H1 (cell line): ENCODE results near the gene RPL14. TPM values are rescaled to one million over a fixed set of nuclear protein-coding genes. Genes with fewer than 3 reads are reported as not detected.

Experiments used
- CTCF ChIA-PET: fragments of 300-600 bp; sonication (Branson Sonifier 250); formaldehyde crosslinking; loops from one replicate; lab custom pipeline; 2021; ENCODE audit not compliant: partially characterized antibody; lab: Charles Lee
- POLR2A ChIA-PET: fragments of 300-600 bp; sonication (Branson Sonifier 250); formaldehyde crosslinking; loops from one replicate; lab custom pipeline; 2021; ENCODE audit warnings: inconsistent platforms; ENCODE audit not compliant: partially characterized antibody; lab: Charles Lee
- DNase-seq, 2 experiments: peaks; one replicate each; pipeline versions ENCODE4 v3.0.0 to v3.0.0-alpha.2; 2010 to 2022; ENCODE audit warnings: low spot score in 2 of 2, low read depth in 1 of 2, mixed read lengths in 1 of 2
- FAIRE-seq: peaks from 2 replicates; lab custom pipeline; 2011; peaks lifted over from hg19 to GRCh38; lab: Jason Lieb, UNC
- H2AFZ ChIP-seq: 2 replicates; pipeline ENCODE4 v1.8.1; 2012; ENCODE audit warnings: low read length, inconsistent platforms
- H2AK5ac ChIP-seq: 2 replicates; pipeline ENCODE4 v1.6.1; 2013; ENCODE audit warnings: low read depth, low read length
- H2BK120ac ChIP-seq: replicated peaks from 2 replicates; pipeline ENCODE3; 2013; ENCODE audit warnings: low read depth, low read length, inconsistent platforms
- H2BK12ac ChIP-seq: 2 replicates; pipeline ENCODE4 v1.6.1; 2013; ENCODE audit warnings: low read depth, low read length
- H2BK15ac ChIP-seq: 2 replicates; pipeline ENCODE4 v1.6.1; 2013; ENCODE audit warnings: low read length
- H2BK20ac ChIP-seq: 2 replicates; pipeline ENCODE4 v1.6.1; 2013; ENCODE audit warnings: low read length
- H2BK5ac ChIP-seq: 2 replicates; pipeline ENCODE4 v1.6.1; 2013; ENCODE audit warnings: low read depth, low read length
- H3K14ac ChIP-seq: 2 replicates; pipeline ENCODE4 v1.6.1; 2013; ENCODE audit warnings: inconsistent platforms; ENCODE audit not compliant: insufficient read length
- H3K18ac ChIP-seq: 2 replicates; pipeline ENCODE4 v1.6.1; 2013; ENCODE audit warnings: low read length; ENCODE audit errors: extremely low read depth
- H3K23ac ChIP-seq: 2 replicates; pipeline ENCODE4 v1.6.1; 2013; ENCODE audit warnings: inconsistent platforms; ENCODE audit not compliant: insufficient read length
- H3K23me2 ChIP-seq: 2 replicates; pipeline ENCODE4 v1.6.1; 2013; ENCODE audit warnings: low read depth, low read length
- H3K27ac ChIP-seq: 2 replicates; pipeline ENCODE4 v1.6.1; 2011; ENCODE audit warnings: low read depth, low read length, inconsistent platforms
- H3K27me3 ChIP-seq, 4 experiments: replicated peaks in 1 of 4; 1 replicate in 1 of 4; 2 replicates in 3 of 4; pipeline versions ENCODE4 v1.6.1 to v1.8.1; 2011 to 2013; ENCODE audit warnings: low read length in 3 of 4, mild to moderate bottlenecking in 3 of 4, inconsistent platforms in 2 of 4, mixed read lengths in 2 of 4, moderate library complexity in 1 of 4; ENCODE audit not compliant: control insufficient read depth in 3 of 4, insufficient read depth in 3 of 4; ENCODE audit errors: extremely low read depth in 1 of 4
- H3K36me3 ChIP-seq, 4 experiments: 2 replicates each; pipeline versions ENCODE4 v1.6.1 to v1.8.1; 2011 to 2013; ENCODE audit warnings: mild to moderate bottlenecking in 4 of 4, low read length in 3 of 4, moderate library complexity in 2 of 4, control low read depth in 1 of 4, inconsistent platforms in 1 of 4; ENCODE audit not compliant: insufficient read depth in 4 of 4, control insufficient read depth in 2 of 4
- H3K4ac ChIP-seq: replicated peaks from 2 replicates; pipeline ENCODE3; 2013; ENCODE audit warnings: low read length, low read depth, mixed read lengths, inconsistent platforms; ENCODE audit not compliant: insufficient read length
- H3K4me1 ChIP-seq, 4 experiments: replicated peaks in 1 of 4; 1 replicate in 1 of 4; 2 replicates in 3 of 4; pipeline versions ENCODE4 v1.6.1 to v1.8.1; 2011 to 2013; ENCODE audit warnings: low read length in 3 of 4, inconsistent platforms in 2 of 4, mixed read lengths in 1 of 4; ENCODE audit not compliant: insufficient read depth in 4 of 4, control insufficient read depth in 3 of 4
- H3K4me2 ChIP-seq, 2 experiments: 2 replicates each; pipeline versions ENCODE4 v1.6.1 to v1.8.1; 2011 to 2013; ENCODE audit warnings: low read depth in 2 of 2, low read length in 2 of 2, control low read depth in 1 of 2, inconsistent platforms in 1 of 2, mild to moderate bottlenecking in 1 of 2; ENCODE audit not compliant: insufficient read depth in 1 of 2
- H3K4me3 ChIP-seq, 4 experiments: fragments of 200-600, 300-600 bp in 1 of 4; sonication (generic), shearing (Covaris generic), sonication (Bioruptor Twin) in 1 of 4; 2 replicates each; pipeline versions ENCODE4 v1.5.1 to v1.8.1; 2011 to 2016; ENCODE audit warnings: low read length in 4 of 4, low read depth in 3 of 4, control low read depth in 2 of 4, inconsistent platforms in 2 of 4, mild to moderate bottlenecking in 2 of 4, mixed read lengths in 1 of 4, moderate library complexity in 1 of 4; ENCODE audit not compliant: insufficient read depth in 2 of 4; ENCODE audit errors: extremely low read depth in 1 of 4
- H3K56ac ChIP-seq: replicated peaks from 2 replicates; pipeline ENCODE3; 2013; ENCODE audit warnings: low read depth, mild to moderate bottlenecking, mixed read lengths, low read length, inconsistent platforms; ENCODE audit not compliant: insufficient read length
- H3K79me1 ChIP-seq: 2 replicates; pipeline ENCODE4 v1.6.1; 2013; ENCODE audit warnings: low read depth, low read length, control low read depth
- H3K79me2 ChIP-seq, 2 experiments: 2 replicates each; pipeline versions ENCODE4 v1.6.1 to v1.8.1; 2012 to 2013; ENCODE audit warnings: low read length in 2 of 2, mild to moderate bottlenecking in 2 of 2, inconsistent platforms in 1 of 2; ENCODE audit not compliant: insufficient read depth in 2 of 2, control insufficient read depth in 1 of 2
- H3K9ac ChIP-seq, 4 experiments: replicated peaks in 1 of 4; 1 replicate in 1 of 4; 2 replicates in 3 of 4; pipeline versions ENCODE4 v1.6.1 to v1.8.1; 2011 to 2013; ENCODE audit warnings: low read depth in 3 of 4, low read length in 3 of 4, control low read depth in 2 of 4, mild to moderate bottlenecking in 2 of 4, moderate library complexity in 2 of 4, inconsistent platforms in 1 of 4; ENCODE audit errors: extremely low read depth in 1 of 4
- H3K9me3 ChIP-seq, 2 experiments: 2 replicates each; pipeline versions ENCODE4 v1.6.1 to v1.8.1; 2012 to 2013; ENCODE audit warnings: mild to moderate bottlenecking in 2 of 2, moderate library complexity in 2 of 2, control low read depth in 1 of 2, inconsistent platforms in 1 of 2, low read depth in 1 of 2, low read length in 1 of 2, mixed read lengths in 1 of 2; ENCODE audit not compliant: insufficient read depth in 2 of 2
- H4K20me1 ChIP-seq, 2 experiments: replicated peaks in 1 of 2; 2 replicates each; pipeline versions ENCODE3 to v1.8.1; 2011 to 2013; ENCODE audit warnings: inconsistent platforms in 2 of 2, low read length in 2 of 2, mild to moderate bottlenecking in 1 of 2; ENCODE audit not compliant: insufficient read depth in 2 of 2, control insufficient read depth in 1 of 2
- H4K5ac ChIP-seq: 2 replicates; pipeline ENCODE4 v1.6.1; 2013; ENCODE audit warnings: low read length, low read depth, mixed read lengths, inconsistent platforms; ENCODE audit not compliant: insufficient read length
- H4K8ac ChIP-seq: 2 replicates; pipeline ENCODE4 v1.8.0; 2013; ENCODE audit warnings: mild to moderate bottlenecking, moderate library complexity, low read length, inconsistent platforms; ENCODE audit not compliant: insufficient read depth; ENCODE audit errors: extremely low read depth
- H4K91ac ChIP-seq: replicated peaks from 2 replicates; pipeline ENCODE3; 2013; ENCODE audit warnings: low read length, mixed read lengths, inconsistent platforms; ENCODE audit not compliant: insufficient read length
- WGBS, 2 experiments: shearing (Covaris generic) in 1 of 2; methylation state at CpG; one replicate each; pipeline versions ENCODE4 v1.1.6 to v1.1.7; 2013 to 2015; ENCODE audit warnings: low lambda C conversion rate in 2 of 2, mixed read lengths in 2 of 2, inconsistent platforms in 1 of 2, low coverage in 1 of 2, missing lambda C conversion rate in 1 of 2; ENCODE audit not compliant: insufficient replicate concordance in 2 of 2, insufficient coverage in 1 of 2, insufficient read length in 1 of 2; ENCODE audit errors: extremely low coverage in 1 of 2, missing lambda C conversion rate in 1 of 2; 5-methylcytosine and 5-hydroxymethylcytosine counted together
- polyA plus RNA-seq, 7 experiments: library from polyadenylated mRNA; depleted of rRNA in 3 of 7; stranded (reverse) in 5 of 7; unstranded in 2 of 7; fragments of >200 nt in 5 of 7; fragments of 200-250 nt in 2 of 7; gene quantifications; 1 replicate in 5 of 7; 2 replicates in 1 of 7; 4 replicates in 1 of 7; pipeline versions ENCODE4 v1.2.1 to v1.2.3, GENCODE V29; 2011 to 2013; ENCODE audit warnings: missing spikeins in 2 of 7, mixed read lengths in 2 of 7
- total RNA-seq: library from RNA; stranded (reverse); fragmentation: NEBNext Ultra II Directional; extraction: Animal tissue kit (Norgen Biotek cat#: 25700); gene quantifications from 2 replicates; pipeline ENCODE4 v1.2.1, GENCODE V29; 2021
- TF ChIP-seq, protein P1 (sequence below): IDR thresholded peaks from 2 replicates; pipeline ENCODE4 v1.6.1; 2012; ENCODE audit warnings: inconsistent platforms

Gene RPL14
- total and polyA plus RNA-seq, 2 of the 8 experiments (the other 6 are each of a cell fraction or from before 2014, with no cell fraction given), result 1,192 to 2,341 TPM

DNA sequence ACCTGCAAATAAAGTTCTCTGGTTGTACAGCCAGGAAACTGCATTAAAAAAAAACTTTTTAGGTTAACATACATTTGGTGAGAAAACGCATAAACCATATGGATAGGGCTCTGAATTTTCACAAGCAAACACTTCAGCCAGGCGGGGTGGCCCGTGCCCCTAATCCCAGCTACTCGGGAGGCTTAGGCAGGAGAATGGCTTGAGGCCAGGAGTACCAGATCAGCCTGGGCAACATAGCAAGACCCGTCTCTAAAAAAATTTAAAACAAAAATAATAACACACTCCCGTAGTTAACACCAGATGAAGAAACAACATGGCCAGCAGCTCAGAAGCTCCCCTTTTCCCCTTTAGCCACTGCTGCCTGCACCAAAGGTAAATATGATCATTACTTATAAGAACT, 3.2 kb upstream of the RPL14 start:
- peaks cover 0 to 6% (median 4%) of the 10 kb centered on the region in 4 experiments; a peak in 5 of 7 replicates for H3K4me1 ChIP-seq
- H2BK20ac ChIP-seq, result no peak overlapping the region
- H3K36me3 ChIP-seq, result peaks cover 3 to 13% (median 8%) of the 10 kb centered on the region in 4 experiments
- H2BK12ac ChIP-seq, result no peak overlapping the region
- H3K79me1 ChIP-seq, result 0 out of 2 replicates have a peak, but pooled peaks cover 2% of the 10 kb centered on the region
- H2BK15ac ChIP-seq, result no peak overlapping the region
- 53% methylated on average over 6 of the region's 6 CpGs; no CpG with 5 or more reads in 1 of the 2 experiments for WGBS, 2 experiments
- H4K91ac ChIP-seq, result no peak overlapping the region
- H2BK5ac ChIP-seq, result no peak overlapping the region
- peaks cover 1 to 2% of the 10 kb centered on the region in 2 experiments for H4K20me1 ChIP-seq
- no peak overlapping the region for H3K56ac ChIP-seq
- H4K8ac ChIP-seq, result no peak overlapping the region
- H3K4ac ChIP-seq, result no peak overlapping the region
- peak overlapping the region; percentile 73 to 99 for H3K4me2 ChIP-seq
- no peak overlapping the region for H3K23ac ChIP-seq
- no peak overlapping the region for H3K18ac ChIP-seq
- TF ChIP-seq, protein P1, sequence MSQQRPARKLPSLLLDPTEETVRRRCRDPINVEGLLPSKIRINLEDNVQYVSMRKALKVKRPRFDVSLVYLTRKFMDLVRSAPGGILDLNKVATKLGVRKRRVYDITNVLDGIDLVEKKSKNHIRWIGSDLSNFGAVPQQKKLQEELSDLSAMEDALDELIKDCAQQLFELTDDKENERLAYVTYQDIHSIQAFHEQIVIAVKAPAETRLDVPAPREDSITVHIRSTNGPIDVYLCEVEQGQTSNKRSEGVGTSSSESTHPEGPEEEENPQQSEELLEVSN, result no peak
- peak overlapping the region in 2 of 4 experiments; percentile 44 to 75; a peak in 3 of 8 replicates for H3K4me3 ChIP-seq
- H3K27me3 ChIP-seq, result no peaks in the 10 kb centered on the region
- H2AFZ ChIP-seq, result no peak overlapping the region
- CTCF ChIA-PET, result interaction anchor here (0.7 to 1.5 kb wide), 5 partner anchors 10 to 137 kb away, joined by 3 to 7 read pairs (median 3); no protein-coding TSS in a partner anchor
- POLR2A ChIA-PET, result interaction anchor here (0.7 to 5.7 kb wide), 6 partner anchors 10 to 145 kb away, joined by 3 to 50 read pairs (median 5); partner anchors contain the start of genes ZNF620 and ZNF621
- H3K79me2 ChIP-seq, result peaks cover 6 to 18% of the 10 kb centered on the region in 2 experiments
- H3K9me3 ChIP-seq, result no peaks in the 10 kb centered on the region
- no peak for FAIRE-seq
- no peak overlapping the region for H3K14ac ChIP-seq
- H3K9ac ChIP-seq, result peak overlapping the region in 2 of 4 experiments; percentile 41 to 62; a peak in 1 of 7 replicates
- H3K27ac ChIP-seq, result no peak overlapping the region
- no peak for DNase-seq
- no peak overlapping the region for H2AK5ac ChIP-seq
- H2BK120ac ChIP-seq, result no peak overlapping the region
- H4K5ac ChIP-seq, result no peak overlapping the region
- H3K23me2 ChIP-seq, result peaks cover 10% of the 10 kb centered on the region
